CD14-positive monocyte (primary cell): Measurements from ENCODE around the gene GRK3. TPM values are rescaled to one million over a fixed set of nuclear protein-coding genes. Genes with fewer than 3 reads are reported as not detected.

Experiments used
- DNase-seq, 3 donors: peaks; one replicate each; pipeline ENCODE4 v3.0.0-alpha.2; 2011 to 2022
- H2AFZ ChIP-seq: 2 replicates; pipeline ENCODE4 v1.6.0; 2012; ENCODE audit warnings: mild to moderate bottlenecking, low read depth, low read length, inconsistent platforms; ENCODE audit not compliant: insufficient read depth, poor library complexity, severe bottlenecking
- H3K27ac ChIP-seq, 2 donors: 1 replicate in 1 of 2; 2 replicates in 1 of 2; pipeline ENCODE4 v1.5.1; 2012 to 2013; ENCODE audit warnings: low read length in 2 of 2, control low read depth in 1 of 2, inconsistent platforms in 1 of 2, low read depth in 1 of 2, mild to moderate bottlenecking in 1 of 2
- H3K27me3 ChIP-seq, 2 donors: one replicate each; pipeline versions ENCODE4 v1.6.0 to v1.6.1; 2011 to 2013; ENCODE audit warnings: low read length in 2 of 2; ENCODE audit not compliant: control insufficient read depth in 2 of 2, insufficient read depth in 2 of 2
- H3K36me3 ChIP-seq, 2 donors: replicated peaks in 1 of 2; 1 replicate in 1 of 2; 2 replicates in 1 of 2; pipeline versions ENCODE4 v1.5.1 to v1.6.1; 2012 to 2013; ENCODE audit warnings: low read length in 2 of 2, control low read depth in 1 of 2, inconsistent platforms in 1 of 2, mild to moderate bottlenecking in 1 of 2; ENCODE audit not compliant: insufficient read depth in 2 of 2, control insufficient read depth in 1 of 2
- H3K4me1 ChIP-seq, 2 donors: 1 replicate in 1 of 2; 2 replicates in 1 of 2; pipeline versions ENCODE4 v1.5.1 to v1.6.1; 2012 to 2013; ENCODE audit warnings: low read length in 2 of 2, control low read depth in 1 of 2, inconsistent platforms in 1 of 2, mild to moderate bottlenecking in 1 of 2, moderate library complexity in 1 of 2; ENCODE audit not compliant: insufficient read depth in 2 of 2, control insufficient read depth in 1 of 2
- H3K4me2 ChIP-seq: replicated peaks from 2 replicates; pipeline ENCODE3; 2012; ENCODE audit warnings: low read length, moderate library complexity, mild to moderate bottlenecking; ENCODE audit not compliant: poor library complexity, severe bottlenecking; ENCODE audit errors: extremely low read depth
- H3K4me3 ChIP-seq, 3 experiments: fragments of 200-600 bp in 1 of 3; sonication (generic) in 1 of 3; replicated peaks in 1 of 3; 1 replicate in 2 of 3; 2 replicates in 1 of 3; pipeline ENCODE4 v1.5.1; 2011 to 2013; ENCODE audit warnings: low read length in 3 of 3, mild to moderate bottlenecking in 3 of 3, control low read depth in 2 of 3, low read depth in 2 of 3, inconsistent platforms in 1 of 3, moderate library complexity in 1 of 3
- H3K79me2 ChIP-seq: 2 replicates; pipeline ENCODE4 v1.6.0; 2012; ENCODE audit warnings: mild to moderate bottlenecking, control low read depth, inconsistent platforms, low read length, moderate library complexity; ENCODE audit not compliant: insufficient read depth
- H3K9ac ChIP-seq: 2 replicates; pipeline ENCODE4 v1.6.0; 2017; ENCODE audit warnings: low read length, mild to moderate bottlenecking; ENCODE audit not compliant: insufficient read depth, poor library complexity, severe bottlenecking
- H3K9me3 ChIP-seq, 2 donors: replicated peaks in 1 of 2; 1 replicate in 1 of 2; 2 replicates in 1 of 2; pipeline versions ENCODE4 v1.5.1 to v1.6.1; 2012 to 2013; ENCODE audit warnings: low read length in 2 of 2, control low read depth in 1 of 2; ENCODE audit not compliant: control insufficient read depth in 1 of 2, insufficient read depth in 1 of 2
- H4K20me1 ChIP-seq: 2 replicates; pipeline ENCODE4 v1.6.0; 2012; ENCODE audit warnings: mild to moderate bottlenecking, low read length, control low read depth, moderate library complexity; ENCODE audit not compliant: insufficient read depth
- H3K27ac Mint-ChIP-seq, 7 donors: one replicate each; pipeline ENCODE4 v1.8.0; 2020; ENCODE audit warnings: mild to moderate bottlenecking in 7 of 7, mixed read lengths in 7 of 7, moderate library complexity in 6 of 7, inconsistent platforms in 2 of 7
- H3K27me3 Mint-ChIP-seq, 3 donors: one replicate each; pipeline ENCODE4 v1.8.0; 2021 to 2022; ENCODE audit warnings: low read depth in 3 of 3, mild to moderate bottlenecking in 3 of 3, mixed read lengths in 3 of 3, moderate library complexity in 3 of 3, inconsistent platforms in 1 of 3
- H3K36me3 Mint-ChIP-seq, 2 donors: one replicate each; pipeline ENCODE4 v1.8.0; 2020; ENCODE audit warnings: mixed read lengths in 2 of 2, inconsistent platforms in 1 of 2, mild to moderate bottlenecking in 1 of 2
- H3K4me1 Mint-ChIP-seq: one replicate; pipeline ENCODE4 v1.8.0; 2020; ENCODE audit warnings: mild to moderate bottlenecking, mixed read lengths
- H3K4me3 Mint-ChIP-seq, 2 donors: one replicate each; pipeline ENCODE4 v1.8.0; 2020; ENCODE audit warnings: mild to moderate bottlenecking in 2 of 2, mixed read lengths in 2 of 2, moderate library complexity in 1 of 2
- H3K9me3 Mint-ChIP-seq, 7 donors: one replicate each; pipeline ENCODE4 v1.8.0; 2020 to 2022; ENCODE audit warnings: mixed read lengths in 7 of 7, mild to moderate bottlenecking in 6 of 7, moderate library complexity in 6 of 7, inconsistent platforms in 2 of 7
- CTCF ChIP-seq: fragments of 200-600 bp; IDR thresholded peaks from one replicate; pipeline ENCODE4 v1.8.0; 2022; ENCODE audit warnings: antibody characterized with exemption, mild to moderate bottlenecking
- WGBS: methylation state at CpG from one replicate; pipeline ENCODE4 v1.1.5; 2013; ENCODE audit warnings: missing lambda C conversion rate; ENCODE audit not compliant: insufficient coverage; 5-methylcytosine and 5-hydroxymethylcytosine counted together
- intact Hi-C, 2 donors: fragments of 100-400 bp; cut with micrococcal nuclease; formaldehyde crosslinking; loops; one replicate each; pipeline versions ENCODE4 v1.15.0 to v1.15.1; 2023
- polyA plus RNA-seq, 3 donors: library from polyadenylated mRNA; depleted of rRNA in 1 of 3; unstranded in 2 of 3; stranded (reverse) in 1 of 3; fragments of 300-500 nt in 2 of 3; fragments of >200 nt in 1 of 3; fragmentation: Illumina TruSeq in 2 of 3; gene quantifications; 1 replicate in 2 of 3; 2 replicates in 1 of 3; pipeline ENCODE4 v1.2.3, GENCODE V29; 2012 to 2021

GRK3 gene
- polyA plus RNA-seq, 3 donors: 8.3 to 33.3 (median 9.6) TPM

- Histone ChIP-seq H3K36me3 (peaks cover 90 to 95% of the 10 kb centered on the region in 2 donors), H3K9me3 (no peaks in the 10 kb centered on the region), H3K27me3 (no peaks in the 10 kb centered on the region), H3K4me3 (no peak overlapping the region), H3K9ac (no peak overlapping the region), H4K20me1 (peaks cover 75% of the 10 kb centered on the region), H3K4me2 (no peak overlapping the region), H3K4me1 (no peaks in the 10 kb centered on the region), H3K27ac (no peak overlapping the region), H2AFZ (no peak overlapping the region), H3K79me2 (no peaks in the 10 kb centered on the region)
- DNase-seq: no peak
- H3K4me1 Mint-ChIP-seq: no peaks in the 10 kb centered on the region
- H3K27ac Mint-ChIP-seq: peak overlapping the region in 1 of 7 donors; percentile 33
- peaks cover 84 to 95% of the 10 kb centered on the region in 2 donors for H3K36me3 Mint-ChIP-seq
- H3K4me3 Mint-ChIP-seq: no peak overlapping the region
- H3K9me3 Mint-ChIP-seq: no peaks in the 10 kb centered on the region
- 100% methylated on average over 5 of the region's 6 CpGs for WGBS
- TF ChIP-seq CTCF: no peak
- H3K27me3 Mint-ChIP-seq: no peaks in the 10 kb centered on the region
- intact Hi-C loops: loop anchor here (10.0 kb wide), 1 partner anchor 245 kb away; no protein-coding TSS in a partner anchor
Observed at GRCh38 chr22:25709758-25710157, 145.3 kb downstream of the GRK3 start.

GRCh38 chr22:25710501-25710900 lies 146.0 kb downstream of the GRK3 start:
- Histone ChIP-seq H4K20me1 (peaks cover 75% of the 10 kb centered on the region), H3K36me3 (peaks cover 88 to 95% of the 10 kb centered on the region in 2 donors), H3K79me2 (no peaks in the 10 kb centered on the region), H3K4me2 (no peak overlapping the region), H2AFZ (no peak overlapping the region), H3K9me3 (no peaks in the 10 kb centered on the region), H3K4me3 (no peak overlapping the region), H3K9ac (no peak overlapping the region), H3K27me3 (no peaks in the 10 kb centered on the region), H3K27ac (no peak overlapping the region), H3K4me1 (no peaks in the 10 kb centered on the region)
- no peak for DNase-seq
- H3K27ac Mint-ChIP-seq: no peak overlapping the region
- H3K36me3 Mint-ChIP-seq: peaks cover 85 to 95% of the 10 kb centered on the region in 2 donors
- H3K4me1 Mint-ChIP-seq: no peaks in the 10 kb centered on the region
- 98% methylated on average over 6 of the region's 7 CpGs for WGBS
- H3K9me3 Mint-ChIP-seq: no peaks in the 10 kb centered on the region
- no peak for TF ChIP-seq CTCF
- H3K4me3 Mint-ChIP-seq: no peak overlapping the region
- H3K27me3 Mint-ChIP-seq: no peaks in the 10 kb centered on the region
- intact Hi-C loops: no loop called here
